IPS-NIHi11 (cell line): ENCODE results near the gene ATRIP.

Experiments used
- DNase-seq: peaks from one replicate; pipeline ENCODE4 v3.0.0; 2012; ENCODE audit warnings: mixed read lengths, low spot score

The ATRIP gene

GRCh38 chr3:48423883-48424695 is 22.4 kb upstream of the ATRIP start:
- no peak for DNase-seq

GRCh38 chr3:48425281-48425812 is 21.2 kb upstream of the ATRIP start:
- DNase-seq, result no peak

- no peak for DNase-seq
Measured at GRCh38 chr3:48426401-48426909, 20.1 kb upstream of the ATRIP start.

- no peak for DNase-seq
Measured at GRCh38 chr3:48426944-48427629, 19.4 kb upstream of the ATRIP start.

- no peak for DNase-seq
Measured at GRCh38 chr3:48427630-48427962, 18.9 kb upstream of the ATRIP start.

GRCh38 chr3:48428088-48428571 is 18.4 kb upstream of the ATRIP start:
- no peak for DNase-seq

GRCh38 chr3:48428572-48429316 is 17.8 kb upstream of the ATRIP start:
- peak; percentile 79 for DNase-seq

GRCh38 chr3:48429317-48429959 is 17.1 kb upstream of the ATRIP start:
- peak; percentile 91 for DNase-seq

GRCh38 chr3:48429960-48430707 is 16.4 kb upstream of the ATRIP start, which contains the start of gene PLXNB1:
Gene PLXNB1 (minus strand): TSS chr3:48430086. CDS start chr3:48424611, 5,475 bp downstream.
- DNase-seq, result peak; percentile 86

GRCh38 chr3:48430708-48431101 is 15.8 kb upstream of the ATRIP start:
- no peak for DNase-seq

GRCh38 chr3:48431224-48432029 is 15.1 kb upstream of the ATRIP start:
- no peak for DNase-seq

- DNase-seq, result peak; percentile 47
Measured at GRCh38 chr3:48432411-48433371, 13.8 kb upstream of the ATRIP start.

GRCh38 chr3:48433472-48434118 is 12.9 kb upstream of the ATRIP start:
- peak; percentile 25 for DNase-seq

- DNase-seq, result no peak
Measured at GRCh38 chr3:48434591-48435222, 11.8 kb upstream of the ATRIP start.

- DNase-seq, result no peak
Measured at GRCh38 chr3:48435223-48435595, 11.3 kb upstream of the ATRIP start.

- DNase-seq, result peak; percentile 79
Measured at GRCh38 chr3:48435774-48436476, 10.6 kb upstream of the ATRIP start.

- no peak for DNase-seq
Measured at GRCh38 chr3:48436477-48436787, 10.1 kb upstream of the ATRIP start.
